ENCODE results near the gene B3GNT7.

DNA sequence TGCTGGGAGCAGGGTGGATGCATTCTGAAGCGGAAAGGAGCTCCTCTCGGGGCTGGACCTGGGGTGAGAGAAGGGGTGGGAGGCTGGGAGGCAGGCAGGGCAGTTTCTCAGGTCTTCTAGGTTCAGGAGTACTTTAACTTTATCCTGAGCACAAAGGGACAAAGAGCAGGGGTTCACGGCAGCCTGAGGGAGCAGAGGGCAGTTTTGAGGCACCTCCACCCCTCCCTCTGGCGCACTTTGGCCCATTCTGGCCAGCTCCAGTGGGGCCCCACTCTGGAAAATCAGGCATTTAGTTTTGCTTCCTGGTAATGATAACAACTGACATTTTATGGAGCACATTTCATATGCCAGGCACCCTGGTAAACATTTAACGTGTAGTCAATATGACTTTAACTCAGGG, 14.3 kb downstream of the B3GNT7 start:
- TF ChIP-seq CTCF (IDR thresholded peaks at IDR 0.05) (no peak), POLR2A (IDR thresholded peaks at IDR 0.05) (no peak)
